T-helper 22 cell (primary cell): ENCODE measurements around the gene RAB43.
"Not testable (repeated sequence)": the region's sequence is repeated elsewhere in the genome, so short reads cannot be mapped to it uniquely, and the experiment has no call there.

Experiments
- DNase-seq: peaks from one replicate; pipeline ENCODE4 v3.0.0-alpha.2; 2020; ENCODE audit warnings: low read depth

RAB43 gene

DNA sequence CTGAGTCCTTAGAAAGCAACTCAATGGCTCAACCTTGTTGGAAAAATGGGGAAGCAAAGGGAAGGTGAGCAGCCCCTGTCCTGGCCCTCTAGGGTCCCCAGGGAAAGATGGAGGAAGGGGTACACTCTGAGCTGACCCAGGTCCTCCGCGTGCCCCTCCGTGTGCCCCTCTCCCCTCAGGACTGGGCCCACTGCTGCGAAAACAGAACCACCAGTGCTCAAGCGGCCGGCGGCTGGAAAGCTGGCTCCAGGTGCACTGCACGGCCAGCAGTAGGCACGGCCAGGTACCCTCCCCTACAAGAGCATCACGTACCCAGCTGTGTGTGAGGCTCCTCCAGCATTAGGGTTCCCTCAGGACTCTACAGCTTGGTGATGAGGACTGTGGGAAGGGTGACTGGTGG is 26.3 kb downstream of the RAB43 start:
- no peak for DNase-seq

DNA sequence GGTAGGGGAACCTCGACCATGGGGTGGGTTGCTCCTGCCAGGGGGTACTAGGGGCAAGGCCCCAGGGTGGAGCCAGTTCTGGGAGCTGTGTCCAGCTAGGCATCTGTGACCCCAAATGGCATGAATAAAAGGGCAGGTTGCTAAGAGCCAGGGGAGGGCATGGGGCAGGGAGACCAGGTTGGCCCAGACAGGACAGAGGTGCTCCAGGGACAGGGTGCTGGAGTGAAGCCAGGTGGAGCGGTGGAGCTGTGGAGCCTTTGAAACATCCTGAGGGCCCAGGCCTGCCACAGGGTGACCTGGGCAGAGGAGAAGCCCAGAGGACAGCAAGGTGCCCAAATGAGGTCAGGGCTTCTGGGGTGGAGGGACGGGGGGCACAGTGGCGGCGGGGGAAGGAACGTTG is 33.3 kb downstream of the RAB43 start:
- DNase-seq, result not testable (repeated sequence)

- DNase-seq, result not testable (repeated sequence)
Observed at GRCh38 chr3:129087904-129088303, 33.7 kb downstream of the RAB43 start.

DNA sequence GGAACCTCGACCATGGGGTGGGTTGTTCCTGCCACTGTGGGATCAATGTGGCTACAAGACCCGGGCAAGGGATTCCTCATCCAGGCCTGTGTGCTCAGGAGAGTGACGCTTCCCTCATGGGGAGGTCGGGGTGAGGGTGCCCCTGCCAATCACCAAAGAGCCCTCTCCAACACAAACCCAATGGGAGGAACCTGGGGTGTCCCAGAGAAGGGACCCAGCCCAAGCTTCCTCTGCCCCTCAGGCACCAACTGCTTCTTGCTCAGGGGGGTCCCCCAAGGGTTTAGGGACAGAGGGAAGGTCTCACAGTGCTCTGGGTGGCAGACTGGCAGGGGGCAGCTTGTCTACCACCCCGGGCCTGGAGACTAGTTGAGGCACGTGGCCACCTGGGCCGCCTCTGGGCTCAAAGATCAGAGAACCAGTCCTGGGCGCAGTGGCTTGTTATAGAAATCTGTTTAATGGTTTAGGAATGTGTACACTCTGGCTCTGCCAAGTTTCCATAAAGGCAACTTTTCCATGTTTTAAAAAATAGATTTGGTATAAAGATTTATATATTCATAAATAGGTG is 34.4 kb downstream of the RAB43 start:
- no peak for DNase-seq

GRCh38 chr3:129085818-129086217 is 35.8 kb downstream of the RAB43 start:
- DNase-seq, result no peak

GRCh38 chr3:129085165-129085715 is 36.4 kb downstream of the RAB43 start:
- DNase-seq, result no peak

- no peak for DNase-seq
Observed at GRCh38 chr3:129084501-129084900, 37.1 kb downstream of the RAB43 start.

DNA sequence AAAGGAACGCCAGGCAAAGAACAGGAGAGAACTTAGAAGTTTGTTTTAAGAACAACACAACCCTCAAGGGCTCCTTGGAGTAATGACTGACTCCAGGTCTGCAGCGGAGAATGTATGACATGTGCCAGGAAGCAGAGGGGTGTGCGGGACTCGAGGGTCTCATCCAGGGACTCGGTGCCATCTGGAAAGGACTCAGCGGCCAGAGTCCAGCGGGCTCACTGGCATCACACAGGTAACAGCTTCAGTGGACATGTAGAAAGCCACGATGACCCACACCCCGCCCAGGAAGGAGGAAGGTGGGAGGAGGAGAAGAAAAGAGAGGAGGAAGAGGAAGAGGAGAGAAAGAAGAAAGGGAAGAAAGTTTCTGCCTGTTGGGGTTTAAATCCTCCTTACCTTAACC is 39.6 kb downstream of the RAB43 start:
- DNase-seq, result no peak

DNA sequence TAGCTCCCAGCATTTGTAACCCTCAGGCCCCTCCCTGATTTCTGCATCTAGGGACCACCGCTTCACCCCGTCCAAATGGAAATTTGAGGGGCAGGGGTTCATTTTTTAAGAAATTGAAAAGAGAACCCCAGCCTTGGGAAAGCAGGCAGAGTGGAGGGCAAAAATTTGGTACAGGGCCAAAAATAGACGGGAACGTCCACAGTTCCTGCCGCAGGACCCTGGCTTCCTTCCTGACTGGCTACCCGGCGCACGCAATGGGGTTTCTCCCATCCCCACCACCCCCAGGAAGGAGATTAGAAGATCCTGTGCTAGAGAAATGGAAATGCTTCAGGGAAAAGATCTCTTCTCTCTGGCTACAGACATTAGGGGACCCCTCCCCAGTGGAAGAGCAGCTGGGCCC is 40.1 kb downstream of the RAB43 start:
- DNase-seq, result no peak

DNA sequence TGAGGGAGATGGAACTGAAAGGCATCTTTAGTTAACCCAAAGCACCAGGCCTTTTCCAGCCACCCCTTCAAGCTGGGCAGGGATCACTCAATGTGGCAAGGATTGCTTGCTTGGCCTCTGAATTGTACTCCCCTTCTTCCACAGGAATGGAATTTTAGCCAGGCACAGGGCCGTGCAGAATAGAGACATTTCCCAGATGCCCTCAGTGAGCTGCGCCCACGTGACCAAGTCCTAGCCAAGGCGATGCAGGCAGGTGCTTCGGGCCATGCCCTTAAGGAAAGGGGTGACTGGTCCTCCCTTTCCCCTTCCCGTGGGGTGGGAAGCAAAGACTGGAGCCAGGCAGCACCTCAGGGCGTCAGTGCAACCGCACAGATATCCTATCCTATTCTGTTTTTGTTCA is 43.1 kb downstream of the RAB43 start:
- DNase-seq, result no peak

GRCh38 chr3:129077222-129077621 is 44.4 kb downstream of the RAB43 start:
- DNase-seq, result no peak

GRCh38 chr3:129070086-129070885 is 51.3 kb downstream of the RAB43 start:
- DNase-seq, result no peak

DNA sequence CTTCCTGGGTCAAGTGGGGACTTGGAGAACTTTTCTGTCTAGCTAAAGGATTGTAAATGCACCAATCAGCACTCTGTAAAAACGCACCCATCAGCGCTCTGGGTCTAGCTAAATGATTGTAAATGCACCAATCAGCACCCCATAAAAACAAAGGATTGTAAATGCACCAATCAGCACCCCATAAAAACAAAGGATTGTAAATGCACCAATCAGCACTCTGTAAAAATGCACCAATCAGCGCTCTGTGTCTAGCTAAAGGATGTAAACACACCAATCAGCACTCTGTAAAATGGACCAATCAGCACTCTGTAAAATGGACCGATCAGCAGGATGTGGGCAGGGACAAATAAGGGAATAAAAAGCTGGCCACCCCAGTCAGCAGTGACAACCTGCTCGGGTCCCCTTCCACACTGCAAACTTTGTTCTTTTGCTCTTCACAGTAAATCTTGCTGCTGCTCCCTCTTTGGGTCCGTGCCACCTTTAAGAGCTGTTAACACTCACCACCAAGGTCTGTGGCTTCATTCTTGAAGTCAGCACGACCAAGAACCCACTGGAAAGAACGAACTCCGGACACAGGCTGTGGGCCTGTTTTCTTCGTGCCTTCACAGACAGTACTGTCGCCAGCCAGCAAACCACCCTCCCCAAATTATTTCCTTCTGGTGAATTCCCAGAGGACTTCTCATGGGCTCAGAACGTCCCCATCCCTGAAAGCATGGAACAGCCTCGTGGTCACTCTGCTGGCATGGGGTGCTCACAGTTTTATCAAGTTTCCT is 52.1 kb downstream of the RAB43 start:
- DNase-seq, result not testable (repeated sequence)

DNA sequence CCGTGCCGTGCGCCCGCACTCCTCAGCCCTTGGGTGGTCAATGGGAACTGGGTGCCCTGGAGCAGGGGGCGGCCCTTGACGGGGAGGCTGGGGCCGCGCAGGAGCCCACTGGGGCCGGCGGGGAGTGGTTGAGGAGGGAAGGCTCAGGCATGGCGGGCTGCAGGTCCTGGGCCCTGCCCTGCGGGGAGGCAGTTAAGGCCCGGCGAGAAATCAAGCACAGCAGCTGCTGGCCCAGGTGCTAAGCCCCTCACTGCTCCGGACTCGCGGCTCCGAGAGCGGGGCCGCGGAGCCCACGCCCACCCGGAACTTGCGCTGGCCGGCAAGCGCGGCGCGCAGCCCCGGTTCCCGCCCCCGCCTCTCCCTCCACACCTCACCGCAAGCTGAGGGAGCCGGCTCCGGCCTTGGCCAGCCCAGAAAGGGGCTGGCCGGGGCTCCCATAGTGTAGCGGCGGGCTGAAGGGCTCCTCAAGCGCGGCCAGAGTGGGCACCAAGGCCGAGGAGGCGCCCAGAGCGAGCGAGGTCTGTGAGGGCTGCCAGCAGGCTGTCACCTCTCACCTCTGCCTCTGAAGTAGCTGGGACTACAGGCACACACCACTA is 53.2 kb downstream of the RAB43 start:
- DNase-seq, result no peak

GRCh38 chr3:129067719-129068118 is 53.9 kb downstream of the RAB43 start:
- not testable (repeated sequence) for DNase-seq

- DNase-seq, result no peak
Observed at GRCh38 chr3:129065720-129066073, 55.9 kb downstream of the RAB43 start.

- DNase-seq, result no peak
Observed at GRCh38 chr3:129065016-129065719, 56.4 kb downstream of the RAB43 start.

DNA sequence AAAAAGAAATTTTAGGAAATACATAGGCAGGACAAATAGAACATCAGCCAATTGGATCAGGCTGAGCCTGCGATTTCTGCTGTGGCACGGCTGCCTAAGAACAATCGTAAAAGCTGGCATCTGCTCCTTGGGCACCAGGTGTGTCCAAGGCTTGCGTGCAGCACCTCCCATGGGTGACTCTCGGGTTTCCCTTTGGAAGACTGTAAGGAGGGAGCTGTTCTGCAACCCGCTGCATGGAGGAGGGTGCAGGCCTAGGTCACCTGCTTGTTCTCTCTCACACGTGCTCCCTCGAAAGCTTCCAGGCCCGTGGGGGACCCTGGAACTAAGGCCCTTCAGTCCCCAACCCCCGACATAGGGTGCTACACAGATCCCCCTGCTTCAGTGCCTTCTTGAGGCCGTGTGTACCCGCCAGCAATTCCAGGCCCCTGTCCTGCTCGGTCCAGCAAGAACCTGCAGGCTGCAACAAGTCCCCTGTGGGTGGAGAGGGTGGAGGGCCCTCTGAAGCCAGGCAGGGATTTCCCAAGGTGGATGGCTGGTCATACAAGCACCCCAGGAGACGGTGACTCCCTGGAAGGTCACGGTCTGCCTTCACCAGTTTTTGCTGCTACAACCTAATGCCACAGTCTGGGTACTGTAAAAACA is 57.6 kb downstream of the RAB43 start:
- DNase-seq, result no peak

DNA sequence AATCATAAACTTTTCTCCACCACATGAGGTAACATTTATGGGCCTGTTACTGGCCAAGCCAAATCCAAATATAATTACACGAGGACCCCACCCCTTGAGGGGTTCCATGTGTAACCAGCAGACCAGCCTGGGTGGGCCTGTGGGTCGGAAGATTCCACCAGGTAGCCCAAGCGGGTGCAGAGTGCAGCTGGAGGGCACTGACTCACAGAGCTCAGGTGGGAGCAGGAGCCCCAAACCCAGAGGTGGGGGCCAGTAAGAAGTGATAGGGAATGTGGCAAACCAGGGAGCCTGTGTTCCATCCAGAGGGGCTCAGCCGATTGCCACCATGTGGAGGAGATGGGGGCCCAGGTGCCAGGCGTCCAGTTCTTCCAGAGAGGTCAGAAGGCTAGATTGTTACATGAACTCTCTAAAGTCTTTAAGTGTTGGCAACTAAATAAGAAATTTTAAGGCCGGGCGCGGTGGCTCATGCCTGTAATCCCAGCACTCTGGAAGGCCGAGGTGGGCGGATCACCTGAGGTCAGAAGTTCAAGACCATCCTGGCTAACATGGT is 58.4 kb downstream of the RAB43 start:
- no peak for DNase-seq

DNA sequence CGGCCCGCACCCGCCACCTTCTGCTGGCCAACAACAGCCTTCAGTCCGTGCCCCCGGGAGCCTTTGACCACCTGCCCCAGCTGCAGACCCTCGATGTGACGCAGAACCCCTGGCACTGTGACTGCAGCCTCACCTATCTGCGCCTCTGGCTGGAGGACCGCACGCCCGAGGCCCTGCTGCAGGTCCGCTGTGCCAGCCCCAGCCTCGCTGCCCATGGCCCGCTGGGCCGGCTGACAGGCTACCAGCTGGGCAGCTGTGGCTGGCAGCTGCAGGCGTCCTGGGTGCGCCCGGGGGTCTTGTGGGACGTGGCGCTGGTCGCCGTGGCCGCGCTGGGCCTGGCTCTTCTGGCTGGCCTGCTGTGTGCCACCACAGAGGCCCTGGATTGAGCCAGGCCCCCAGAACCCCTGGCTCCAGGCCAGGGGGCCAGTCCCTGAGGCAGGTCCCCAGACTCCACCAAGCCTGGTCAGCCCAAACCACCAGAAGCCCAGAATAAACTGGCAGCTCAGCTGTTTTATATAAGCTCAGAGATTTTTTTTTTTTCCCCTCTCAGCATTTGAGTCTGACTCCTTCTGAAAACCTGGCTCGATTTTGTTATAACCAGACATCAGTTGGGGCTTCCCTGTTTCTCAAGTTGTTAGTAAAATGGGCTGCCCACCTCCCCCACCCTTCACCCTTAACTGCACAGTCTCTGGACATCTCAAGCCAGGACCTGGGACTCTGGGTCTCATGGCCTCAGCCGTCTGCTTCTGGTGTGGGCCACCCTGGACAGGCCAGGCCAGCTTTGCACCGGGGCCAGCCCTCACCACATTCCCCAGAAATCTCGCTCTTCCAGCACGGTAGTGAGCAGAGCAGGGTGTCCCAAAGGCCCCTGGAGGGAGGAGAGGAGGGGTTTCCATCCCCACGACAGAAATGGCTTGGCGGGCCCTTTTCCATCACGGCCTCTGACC is 59.4 kb downstream of the RAB43 start:
- DNase-seq, result no peak
